ENCODE measurements around the gene IGFLR1.

DNA sequence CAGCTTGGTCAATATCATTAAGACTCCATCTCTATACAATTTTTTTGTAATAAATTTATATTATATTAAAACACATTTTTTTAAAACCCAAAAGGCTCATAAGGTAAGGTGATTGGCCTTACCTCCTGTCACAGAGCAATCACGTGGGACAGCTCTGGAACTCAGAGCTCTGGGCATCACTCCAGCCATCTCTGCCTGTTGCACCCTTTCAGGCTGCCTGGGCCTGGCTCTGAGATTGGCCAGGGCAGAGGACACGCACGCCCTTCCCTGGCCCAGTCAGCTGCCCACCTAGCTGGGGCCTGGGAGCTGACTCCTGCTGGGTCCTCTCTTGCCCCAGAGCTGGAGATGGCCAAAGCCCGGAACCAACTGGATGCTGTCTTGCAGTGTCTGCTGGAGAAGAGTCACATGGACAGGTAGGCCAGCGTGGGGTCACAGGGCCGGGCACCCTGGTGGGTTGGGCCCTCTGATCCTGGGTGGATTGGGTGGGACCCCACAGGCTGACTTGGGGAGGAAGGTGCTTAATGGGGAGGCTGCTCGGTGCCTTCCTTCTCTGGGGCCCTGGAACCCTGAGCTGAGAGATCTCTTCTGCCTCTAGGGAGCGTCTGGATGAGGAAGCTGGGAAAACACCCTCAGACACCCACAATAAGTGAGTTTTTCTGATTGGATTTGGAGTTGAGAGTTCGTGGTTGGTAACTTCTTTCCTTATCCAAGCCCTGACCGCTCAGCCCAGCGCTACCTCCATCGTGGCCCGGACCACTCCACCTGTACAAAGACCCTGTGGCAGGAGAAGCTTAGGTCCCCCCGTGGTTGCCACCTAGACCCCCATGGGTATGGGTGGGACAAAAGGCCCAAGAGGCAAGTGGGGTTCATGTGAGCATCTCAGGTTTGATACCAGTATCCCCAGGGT lies 9.8 kb upstream of the IGFLR1 start:
- TF ChIP-seq CREB1 (CRISPR knock-in tag; IDR thresholded peaks at IDR 0.05), result no peak
- TF ChIP-seq, protein P1, sequence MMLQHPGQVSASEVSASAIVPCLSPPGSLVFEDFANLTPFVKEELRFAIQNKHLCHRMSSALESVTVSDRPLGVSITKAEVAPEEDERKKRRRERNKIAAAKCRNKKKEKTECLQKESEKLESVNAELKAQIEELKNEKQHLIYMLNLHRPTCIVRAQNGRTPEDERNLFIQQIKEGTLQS (CRISPR knock-in tag; conservative IDR thresholded peaks at IDR 0.05), result no peak
- no peak for TF ChIP-seq NFYB (CRISPR knock-in tag; conservative IDR thresholded peaks at IDR 0.05; ENCODE audit: low read depth)
- no peak for TF ChIP-seq HMGA2 (CRISPR knock-in tag; IDR thresholded peaks at IDR 0.05)
